Suprapubic skin (tissue), 4 donors: ENCODE data around the gene FLYWCH2. TPM values are rescaled to one million over a fixed set of nuclear protein-coding genes. Genes with fewer than 3 reads are reported as not detected.

ENCODE experiments used
- DNase-seq, 2 donors: peaks; one replicate each; pipeline ENCODE4 v3.0.0-alpha.2; 2019; ENCODE audit warnings: low spot score in 2 of 2
- H3K27ac ChIP-seq: fragments of 200-600 bp; sonication (generic); one replicate; pipeline ENCODE4 v1.5.1; 2019
- H3K27me3 ChIP-seq: fragments of 200-600 bp; sonication (generic); one replicate; pipeline ENCODE4 v1.5.1; 2019
- H3K36me3 ChIP-seq: fragments of 200-600 bp; sonication (generic); one replicate; pipeline ENCODE4 v1.5.1; 2019
- H3K4me1 ChIP-seq: fragments of 200-600 bp; sonication (generic); one replicate; pipeline ENCODE4 v1.5.1; 2019
- H3K4me3 ChIP-seq: fragments of 200-600 bp; sonication (generic); one replicate; pipeline ENCODE4 v1.5.1; 2019; ENCODE audit warnings: mild to moderate bottlenecking
- H3K9me3 ChIP-seq: fragments of 200-600 bp; sonication (generic); one replicate; pipeline ENCODE4 v1.5.1; 2019
- CTCF ChIP-seq, 2 donors: fragments of 200-600 bp in 1 of 2; fragments of 450-650 bp in 1 of 2; sonication (generic) in 1 of 2; IDR thresholded peaks; one replicate each; pipeline ENCODE4 v1.5.1; 2016 to 2019; ENCODE audit warnings: antibody characterized with exemption in 2 of 2, mild to moderate bottlenecking in 1 of 2, moderate library complexity in 1 of 2
- EP300 ChIP-seq: sonication (generic); formaldehyde crosslinking; IDR thresholded peaks from one replicate; pipeline ENCODE4 v1.6.1; 2017; ENCODE audit warnings: antibody characterized with exemption
- POLR2A ChIP-seq, 2 donors: fragments of 450-650 bp; IDR thresholded peaks; one replicate each; pipeline ENCODE4 v1.6.1; 2017; ENCODE audit warnings: antibody characterized with exemption in 2 of 2, mild to moderate bottlenecking in 2 of 2, moderate library complexity in 2 of 2
- POLR2AphosphoS5 ChIP-seq, 3 donors: sonication (generic); formaldehyde crosslinking; IDR thresholded peaks; one replicate each; pipeline ENCODE4 v1.6.1; 2017; ENCODE audit warnings: antibody characterized with exemption in 3 of 3
- WGBS: methylation state at CpG from one replicate; pipeline ENCODE4 v1.1.5; 2018; 5-methylcytosine and 5-hydroxymethylcytosine counted together
- total RNA-seq, 4 donors: library from RNA; depleted of rRNA; stranded (reverse); fragments of >200 nt; gene quantifications; one replicate each; pipeline ENCODE4 v1.1.0, GENCODE V29; 2016

FLYWCH2 gene
- total RNA-seq, 4 donors from 2014 or later, result 31.5 to 42.1 (median 34.7) TPM

GRCh38 chr16:2848933-2849725 is 33.9 kb upstream of the FLYWCH2 start:
- Histone ChIP-seq H3K4me3 (no peak overlapping the region), H3K9me3 (no peaks in the 10 kb centered on the region), H3K27ac (no peak overlapping the region), H3K27me3 (peaks cover 38% of the 10 kb centered on the region), H3K36me3 (no peaks in the 10 kb centered on the region), H3K4me1 (no peaks in the 10 kb centered on the region)
- TF ChIP-seq EP300 (no peak), CTCF (IDR thresholded peaks at IDR 0.05) (no peak), POLR2AphosphoS5 (IDR thresholded peaks at IDR 0.05) (no peak), POLR2A (IDR thresholded peaks at IDR 0.05) (no peak)
- no peak for DNase-seq
- WGBS, result 85% methylated on average over 16 of the region's 16 CpGs

- no peak for TF ChIP-seq POLR2A (IDR thresholded peaks at IDR 0.05)
- no peak for TF ChIP-seq EP300
- TF ChIP-seq POLR2AphosphoS5 (IDR thresholded peaks at IDR 0.05), result no peak
- 91% methylated on average over 7 of the region's 16 CpGs for WGBS
These were observed 30.8 kb upstream of the FLYWCH2 start for GRCh38 chr16:2852003-2852730.

GRCh38 chr16:2852731-2853507 is 30.1 kb upstream of the FLYWCH2 start:
- Histone ChIP-seq H3K27ac (no peak overlapping the region), H3K4me3 (no peak overlapping the region), H3K27me3 (peaks cover 57% of the 10 kb centered on the region), H3K36me3 (no peaks in the 10 kb centered on the region), H3K4me1 (peaks cover 20% of the 10 kb centered on the region), H3K9me3 (no peaks in the 10 kb centered on the region)
- no peak for TF ChIP-seq POLR2AphosphoS5 (IDR thresholded peaks at IDR 0.05)
- TF ChIP-seq CTCF (IDR thresholded peaks at IDR 0.05), result no peak
- TF ChIP-seq POLR2A (IDR thresholded peaks at IDR 0.05), result no peak
- no peak for TF ChIP-seq EP300
- no peak for DNase-seq
- 59% methylated on average over 15 of the region's 56 CpGs for WGBS

More at GRCh38 chr16:2852003-2852730, 30.8 kb upstream of the FLYWCH2 start:
- no peaks in the 10 kb centered on the region for H3K36me3 ChIP-seq
- H3K4me1 ChIP-seq, result peaks cover 13% of the 10 kb centered on the region
- H3K27ac ChIP-seq, result no peak overlapping the region
- H3K4me3 ChIP-seq, result no peak overlapping the region
- H3K27me3 ChIP-seq, result peaks cover 50% of the 10 kb centered on the region
- H3K9me3 ChIP-seq, result no peaks in the 10 kb centered on the region
- DNase-seq, result no peak

- Histone ChIP-seq H3K27me3 (peaks cover 64% of the 10 kb centered on the region), H3K36me3 (no peaks in the 10 kb centered on the region), H3K4me3 (no peak overlapping the region), H3K4me1 (peaks cover 26% of the 10 kb centered on the region), H3K9me3 (no peaks in the 10 kb centered on the region), H3K27ac (no peak overlapping the region)
- TF ChIP-seq POLR2A (IDR thresholded peaks at IDR 0.05) (no peak), EP300 (no peak), POLR2AphosphoS5 (IDR thresholded peaks at IDR 0.05) (no peak), CTCF (IDR thresholded peaks at IDR 0.05) (no peak)
- WGBS, result 83% methylated on average over 15 of the region's 18 CpGs
- no peak for DNase-seq
These were observed 29.4 kb upstream of the FLYWCH2 start for GRCh38 chr16:2853531-2854073.

GRCh38 chr16:2854700-2855309 is 28.2 kb upstream of the FLYWCH2 start:
- 88% methylated on average over 5 of the region's 5 CpGs for WGBS
- H3K9me3 ChIP-seq, result no peaks in the 10 kb centered on the region
- H3K27me3 ChIP-seq, result peaks cover 63% of the 10 kb centered on the region
- H3K4me3 ChIP-seq, result no peak overlapping the region
- no peak for TF ChIP-seq CTCF (IDR thresholded peaks at IDR 0.05)
- no peak for TF ChIP-seq EP300
- TF ChIP-seq POLR2A (IDR thresholded peaks at IDR 0.05), result no peak
- no peak for DNase-seq
- H3K4me1 ChIP-seq, result peaks cover 30% of the 10 kb centered on the region
- no peak overlapping the region for H3K27ac ChIP-seq
- no peaks in the 10 kb centered on the region for H3K36me3 ChIP-seq
